ENCODE data around the gene PCYT1B. TPM values are rescaled to one million over a fixed set of nuclear protein-coding genes. Genes with fewer than 3 reads are reported as not detected.

PCYT1B gene
- total RNA-seq, 1 donor from 2014 or later, result 0.21 TPM

GRCh38 chrX:24550166-24550565, 97.0 kb downstream of the PCYT1B start:
- Histone ChIP-seq H3K4me1 (no peaks in the 10 kb centered on the region), H3K36me3 (no peaks in the 10 kb centered on the region), H3K27me3 (no peaks in the 10 kb centered on the region), H3K4me3 (no peak overlapping the region), H3K9me3 (no peaks in the 10 kb centered on the region), H3K27ac (no peak overlapping the region)
- TF ChIP-seq, protein P1, sequence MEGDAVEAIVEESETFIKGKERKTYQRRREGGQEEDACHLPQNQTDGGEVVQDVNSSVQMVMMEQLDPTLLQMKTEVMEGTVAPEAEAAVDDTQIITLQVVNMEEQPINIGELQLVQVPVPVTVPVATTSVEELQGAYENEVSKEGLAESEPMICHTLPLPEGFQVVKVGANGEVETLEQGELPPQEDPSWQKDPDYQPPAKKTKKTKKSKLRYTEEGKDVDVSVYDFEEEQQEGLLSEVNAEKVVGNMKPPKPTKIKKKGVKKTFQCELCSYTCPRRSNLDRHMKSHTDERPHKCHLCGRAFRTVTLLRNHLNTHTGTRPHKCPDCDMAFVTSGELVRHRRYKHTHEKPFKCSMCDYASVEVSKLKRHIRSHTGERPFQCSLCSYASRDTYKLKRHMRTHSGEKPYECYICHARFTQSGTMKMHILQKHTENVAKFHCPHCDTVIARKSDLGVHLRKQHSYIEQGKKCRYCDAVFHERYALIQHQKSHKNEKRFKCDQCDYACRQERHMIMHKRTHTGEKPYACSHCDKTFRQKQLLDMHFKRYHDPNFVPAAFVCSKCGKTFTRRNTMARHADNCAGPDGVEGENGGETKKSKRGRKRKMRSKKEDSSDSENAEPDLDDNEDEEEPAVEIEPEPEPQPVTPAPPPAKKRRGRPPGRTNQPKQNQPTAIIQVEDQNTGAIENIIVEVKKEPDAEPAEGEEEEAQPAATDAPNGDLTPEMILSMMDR (IDR thresholded peaks at IDR 0.05), result no peak
- DNase-seq (ENCODE audit: low spot score in 2 of 2), result no peak
- intact Hi-C loops (cut with DNase I), result no loop called here

- Histone ChIP-seq H3K4me1 (no peaks in the 10 kb centered on the region), H3K27me3 (no peaks in the 10 kb centered on the region), H3K36me3 (peaks cover 5 to 6% of the 10 kb centered on the region in 2 donors), H3K9me3 (no peaks in the 10 kb centered on the region), H3K27ac (no peak overlapping the region), H3K4me3 (no peak overlapping the region)
- DNase-seq (ENCODE audit: low spot score in 2 of 2), result no peak
- TF ChIP-seq, protein P1 (IDR thresholded peaks at IDR 0.05), result no peak
- intact Hi-C loops (cut with DNase I), result no loop called here
These were observed 99.2 kb downstream of the PCYT1B start for GRCh38 chrX:24547961-24548360.

DNA sequence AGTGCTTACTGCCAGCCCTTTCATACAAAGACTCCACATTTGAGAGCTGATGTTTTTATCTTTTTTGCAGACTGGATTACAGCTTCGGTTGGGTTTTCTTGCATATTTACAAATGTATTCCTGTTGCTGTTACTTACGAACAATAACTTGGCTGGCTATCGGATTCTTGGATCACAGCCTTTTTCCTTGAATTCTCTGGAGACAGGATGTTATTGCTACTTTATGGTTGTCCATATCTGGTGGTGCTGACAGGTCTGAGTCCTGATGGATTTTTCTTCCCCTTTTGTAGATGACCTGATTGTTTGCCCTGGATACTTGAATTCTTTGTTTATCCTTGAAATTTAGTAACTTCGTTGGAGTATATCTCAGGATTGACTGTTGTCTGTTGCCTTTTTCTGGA, 104.4 kb downstream of the PCYT1B start:
- Histone ChIP-seq H3K27me3 (no peaks in the 10 kb centered on the region), H3K9me3 (no peaks in the 10 kb centered on the region), H3K27ac (no peak overlapping the region), H3K4me3 (no peak overlapping the region), H3K4me1 (no peaks in the 10 kb centered on the region), H3K36me3 (peaks cover 9% of the 10 kb centered on the region in 2 donors)
- TF ChIP-seq, protein P1 (IDR thresholded peaks at IDR 0.05), result no peak
- DNase-seq (ENCODE audit: low spot score in 2 of 2), result no peak
- intact Hi-C loops (cut with DNase I), result no loop called here

DNA sequence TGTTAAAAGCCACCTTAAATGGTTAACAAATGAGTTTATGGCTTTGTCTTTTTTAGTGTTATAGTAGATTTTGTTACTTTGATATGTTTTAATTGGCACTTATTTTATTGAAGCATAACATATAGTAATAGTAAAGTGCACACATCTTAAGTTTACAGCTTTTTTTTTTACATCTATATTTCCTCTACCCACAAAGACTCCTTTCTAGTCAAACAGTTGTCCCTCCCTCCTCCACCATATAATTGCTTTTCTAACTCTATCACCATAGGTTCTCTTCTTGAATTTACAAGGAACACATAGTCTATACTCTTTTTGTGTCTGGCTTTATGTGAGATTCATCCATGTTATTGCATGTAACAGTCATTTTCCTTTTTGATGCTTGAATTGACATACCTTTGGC, 110.6 kb downstream of the PCYT1B start:
- Histone ChIP-seq H3K36me3 (peaks cover 10 to 20% of the 10 kb centered on the region in 2 donors), H3K4me3 (no peak overlapping the region), H3K27ac (no peak overlapping the region), H3K4me1 (no peaks in the 10 kb centered on the region), H3K9me3 (no peaks in the 10 kb centered on the region), H3K27me3 (no peaks in the 10 kb centered on the region)
- DNase-seq (ENCODE audit: low spot score in 2 of 2), result no peak
- TF ChIP-seq, protein P1 (IDR thresholded peaks at IDR 0.05), result no peak
- intact Hi-C loops (cut with DNase I), result no loop called here

GRCh38 chrX:24528605-24529004, 118.5 kb downstream of the PCYT1B start:
- H3K9me3 ChIP-seq, result no peaks in the 10 kb centered on the region
- H3K4me3 ChIP-seq, result no peak overlapping the region
- TF ChIP-seq, protein P1 (IDR thresholded peaks at IDR 0.05), result no peak
- H3K4me1 ChIP-seq, result no peaks in the 10 kb centered on the region
- no peak overlapping the region for H3K27ac ChIP-seq
- no peaks in the 10 kb centered on the region for H3K27me3 ChIP-seq
- DNase-seq (ENCODE audit: low spot score in 2 of 2), result no peak
- intact Hi-C loops (cut with DNase I), result no loop called here
- peaks cover 24 to 31% of the 10 kb centered on the region in 2 donors for H3K36me3 ChIP-seq

DNA sequence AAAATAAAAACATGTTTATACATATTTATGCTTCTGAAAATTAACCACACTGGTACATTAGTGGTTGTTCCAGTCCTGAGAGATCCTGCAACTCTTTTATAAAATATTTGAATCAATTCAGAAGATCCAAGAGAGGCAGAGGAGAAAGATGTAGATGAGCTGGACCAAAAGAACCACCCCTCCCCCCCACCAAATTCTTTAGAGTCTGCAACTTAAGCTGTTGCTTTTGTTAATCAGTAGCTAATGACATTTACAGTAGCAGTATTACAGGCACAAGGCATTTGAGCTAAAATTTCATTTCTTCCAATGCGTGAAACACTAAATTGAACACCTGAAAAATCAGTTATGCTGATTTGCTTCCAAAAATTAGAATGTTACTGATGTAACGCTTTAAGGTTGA, 120.5 kb downstream of the PCYT1B start:
- Histone ChIP-seq H3K27me3 (no peaks in the 10 kb centered on the region), H3K4me1 (no peaks in the 10 kb centered on the region), H3K27ac (no peak overlapping the region), H3K36me3 (peaks cover 23 to 28% of the 10 kb centered on the region in 2 donors), H3K4me3 (no peak overlapping the region), H3K9me3 (no peaks in the 10 kb centered on the region)
- intact Hi-C loops (cut with DNase I), result no loop called here
- TF ChIP-seq, protein P1 (IDR thresholded peaks at IDR 0.05), result no peak
- DNase-seq (ENCODE audit: low spot score in 2 of 2), result no peak
